Lung (tissue), 12 donors: Measurements from ENCODE around the gene LRRD1. TPM values are rescaled to one million over a fixed set of nuclear protein-coding genes. Genes with fewer than 3 reads are reported as not detected.
"Not testable (repeated sequence)": the region's sequence is repeated elsewhere in the genome, so short reads cannot be mapped to it uniquely, and the experiment has no call there.

Experiments used
- ATAC-seq: fragments of 200-7000 bp; cut with Tn5 transposase; one replicate; pipeline ENCODE4 v1.9.1; 2020; ENCODE audit warnings: moderate number of reproducible peaks; ENCODE audit not compliant: insufficient read depth, low FRiP score
- DNase-seq, 3 donors: peaks; one replicate each; pipeline ENCODE4 v3.0.0-alpha.2; 2013 to 2017
- H3K27ac ChIP-seq, 2 donors: one replicate each; pipeline ENCODE4 v1.5.1; 2013; ENCODE audit warnings: mild to moderate bottlenecking in 2 of 2, moderate library complexity in 2 of 2, control low read depth in 1 of 2, inconsistent platforms in 1 of 2, low read depth in 1 of 2, low read length in 1 of 2
- H3K27me3 ChIP-seq, 3 donors: one replicate each; pipeline ENCODE4 v1.5.1; 2013; ENCODE audit warnings: low read length in 2 of 3; ENCODE audit not compliant: control insufficient read depth in 3 of 3, insufficient read depth in 3 of 3
- H3K36me3 ChIP-seq, 4 donors: one replicate each; pipeline ENCODE4 v1.5.1; 2013; ENCODE audit warnings: low read length in 4 of 4, mild to moderate bottlenecking in 1 of 4, moderate library complexity in 1 of 4; ENCODE audit not compliant: control insufficient read depth in 4 of 4, insufficient read depth in 4 of 4
- H3K4me1 ChIP-seq, 5 donors: one replicate each; pipeline ENCODE4 v1.5.1; 2013; ENCODE audit warnings: low read length in 5 of 5, mild to moderate bottlenecking in 2 of 5, moderate library complexity in 1 of 5; ENCODE audit not compliant: control insufficient read depth in 5 of 5, insufficient read depth in 5 of 5
- H3K4me3 ChIP-seq: one replicate; pipeline ENCODE4 v1.5.1; 2013; ENCODE audit warnings: mild to moderate bottlenecking, control low read depth, moderate library complexity
- H3K9ac ChIP-seq, 2 donors: one replicate each; pipeline ENCODE4 v1.5.1; 2013; ENCODE audit warnings: low read length in 2 of 2, control low read depth in 1 of 2; ENCODE audit not compliant: insufficient read depth in 1 of 2
- H3K9me3 ChIP-seq, 4 donors: one replicate each; pipeline ENCODE4 v1.5.1; 2013; ENCODE audit warnings: low read length in 3 of 4, mild to moderate bottlenecking in 1 of 4, moderate library complexity in 1 of 4; ENCODE audit not compliant: control insufficient read depth in 4 of 4, insufficient read depth in 3 of 4
- CTCF ChIP-seq: IDR thresholded peaks from 2 replicates; pipeline ENCODE4 v1.5.1; 2012; ENCODE audit warnings: mild to moderate bottlenecking; ENCODE audit errors: control extremely low read depth, extremely low read depth
- WGBS, 2 donors: extraction: QIAGEN DNeasy Blood & Tissue Kit; methylation state at CpG; one replicate each; pipeline ENCODE4 v1.1.7; 2013; 5-methylcytosine and 5-hydroxymethylcytosine counted together
- polyA plus RNA-seq, 2 donors: library from polyadenylated mRNA; stranded (reverse); fragments of 200-250 nt; gene quantifications; one replicate each; pipeline ENCODE4 v1.2.1, GENCODE V29; 2013
- total RNA-seq, 2 donors: library from RNA; depleted of rRNA in 1 of 2; stranded (reverse); fragments of >200 nt in 1 of 2; gene quantifications; one replicate each; pipeline ENCODE4 v1.2.1, GENCODE V29; 2014 to 2021
- donor health status: control.
- donor health status: control.
- donor health status: Bipolar disorder and iron deficiency.
- donor health status: healthy.
- donor health status: DM: yes; HTN: yes; CAD: no.

Gene LRRD1
- total and polyA plus RNA-seq, 4 donors = 0.06 to 0.63 (median 0.06) TPM; not detected in 1

- no peaks in the 10 kb centered on the region for H3K27me3 ChIP-seq
- H3K4me3 ChIP-seq = no peak overlapping the region
- DNase-seq (no peak), ATAC-seq (no peak)
- H3K27ac ChIP-seq = no peak overlapping the region
- H3K36me3 ChIP-seq = no peaks in the 10 kb centered on the region
- no peaks in the 10 kb centered on the region for H3K9me3 ChIP-seq
- H3K4me1 ChIP-seq = peaks cover 0 to 8% (median 0%) of the 10 kb centered on the region in 5 donors
- 98 to 100% methylated on average over 1 of the region's 1 CpG for WGBS, 2 donors
- TF ChIP-seq CTCF = no peak
- H3K9ac ChIP-seq = no peak overlapping the region
These were observed 23.7 kb downstream of the LRRD1 start for GRCh38 chr7:92155108-92155739.

GRCh38 chr7:92150450-92151017 lies 28.4 kb downstream of the LRRD1 start:
- no peaks in the 10 kb centered on the region for H3K27me3 ChIP-seq
- H3K9ac ChIP-seq = no peak overlapping the region
- 61 to 77% methylated on average over 1 of the region's 1 CpG for WGBS, 2 donors
- no peak overlapping the region for H3K4me3 ChIP-seq
- peaks cover 0 to 8% (median 0%) of the 10 kb centered on the region in 5 donors for H3K4me1 ChIP-seq
- no peaks in the 10 kb centered on the region for H3K36me3 ChIP-seq
- no peak for ATAC-seq
- no peak overlapping the region for H3K27ac ChIP-seq
- TF ChIP-seq CTCF = no peak
- DNase-seq = peak in 2 of 3 donors; percentile 58 to 59
- no peaks in the 10 kb centered on the region for H3K9me3 ChIP-seq

GRCh38 chr7:92149736-92150239 lies 29.2 kb downstream of the LRRD1 start:
- ATAC-seq (no peak), DNase-seq (no peak)
- WGBS, 2 donors = 96 to 97% methylated on average over 5 of the region's 5 CpGs
- Histone ChIP-seq H3K27me3 (no peaks in the 10 kb centered on the region), H3K4me3 (no peak overlapping the region), H3K4me1 (peaks cover 0 to 8% (median 0%) of the 10 kb centered on the region in 5 donors), H3K9me3 (no peaks in the 10 kb centered on the region), H3K27ac (no peak overlapping the region), H3K9ac (no peak overlapping the region), H3K36me3 (no peaks in the 10 kb centered on the region)
- TF ChIP-seq CTCF = no peak

GRCh38 chr7:92143192-92143880 lies 35.6 kb downstream of the LRRD1 start:
- not testable (repeated sequence) for H3K27me3 ChIP-seq, H3K27ac ChIP-seq, H3K4me3 ChIP-seq, H3K9ac ChIP-seq, DNase-seq, ATAC-seq, H3K4me1 ChIP-seq, H3K36me3 ChIP-seq, H3K9me3 ChIP-seq
- 92 to 93% methylated on average over 46 to 50 of the region's 50 CpGs for WGBS, 2 donors

GRCh38 chr7:92142791-92143190 lies 36.2 kb downstream of the LRRD1 start:
- H3K27me3 ChIP-seq = not testable (repeated sequence)

More at GRCh38 chr7:92142791-92143190, 36.2 kb downstream of the LRRD1 start:
- not testable (repeated sequence) for H3K9ac ChIP-seq, ATAC-seq, H3K27ac ChIP-seq, DNase-seq, H3K9me3 ChIP-seq, H3K4me1 ChIP-seq, H3K4me3 ChIP-seq, H3K36me3 ChIP-seq
- 91 to 93% methylated on average over 9 of the region's 9 CpGs for WGBS, 2 donors
